ENCODE data around the gene COL15A1.

- TF ChIP-seq FOXM1 (IDR thresholded peaks at IDR 0.05; ENCODE audit: borderline replicate concordance) (no peak), PKNOX1 (IDR thresholded peaks at IDR 0.05) (no peak), ARNT (IDR thresholded peaks at IDR 0.05) (no peak), SP1 (IDR thresholded peaks at IDR 0.05) (no peak), ELF4 (IDR thresholded peaks at IDR 0.05) (no peak), FOXA1 (IDR thresholded peaks at IDR 0.05) (no peak), HDGF (IDR thresholded peaks at IDR 0.05; ENCODE audit: borderline replicate concordance) (no peak), TARDBP (IDR thresholded peaks at IDR 0.05) (no peak), CTBP1 (IDR thresholded peaks at IDR 0.05; ENCODE audit: borderline replicate concordance) (no peak), SUZ12 (IDR thresholded peaks at IDR 0.05) (no peak), L3MBTL2 (conservative IDR thresholded peaks at IDR 0.05) (no peak)
Measured at GRCh38 chr9:99076483-99077171, 132.9 kb downstream of the COL15A1 start.
